ENCODE results near the gene FOXP1.

Gene FOXP1

DNA sequence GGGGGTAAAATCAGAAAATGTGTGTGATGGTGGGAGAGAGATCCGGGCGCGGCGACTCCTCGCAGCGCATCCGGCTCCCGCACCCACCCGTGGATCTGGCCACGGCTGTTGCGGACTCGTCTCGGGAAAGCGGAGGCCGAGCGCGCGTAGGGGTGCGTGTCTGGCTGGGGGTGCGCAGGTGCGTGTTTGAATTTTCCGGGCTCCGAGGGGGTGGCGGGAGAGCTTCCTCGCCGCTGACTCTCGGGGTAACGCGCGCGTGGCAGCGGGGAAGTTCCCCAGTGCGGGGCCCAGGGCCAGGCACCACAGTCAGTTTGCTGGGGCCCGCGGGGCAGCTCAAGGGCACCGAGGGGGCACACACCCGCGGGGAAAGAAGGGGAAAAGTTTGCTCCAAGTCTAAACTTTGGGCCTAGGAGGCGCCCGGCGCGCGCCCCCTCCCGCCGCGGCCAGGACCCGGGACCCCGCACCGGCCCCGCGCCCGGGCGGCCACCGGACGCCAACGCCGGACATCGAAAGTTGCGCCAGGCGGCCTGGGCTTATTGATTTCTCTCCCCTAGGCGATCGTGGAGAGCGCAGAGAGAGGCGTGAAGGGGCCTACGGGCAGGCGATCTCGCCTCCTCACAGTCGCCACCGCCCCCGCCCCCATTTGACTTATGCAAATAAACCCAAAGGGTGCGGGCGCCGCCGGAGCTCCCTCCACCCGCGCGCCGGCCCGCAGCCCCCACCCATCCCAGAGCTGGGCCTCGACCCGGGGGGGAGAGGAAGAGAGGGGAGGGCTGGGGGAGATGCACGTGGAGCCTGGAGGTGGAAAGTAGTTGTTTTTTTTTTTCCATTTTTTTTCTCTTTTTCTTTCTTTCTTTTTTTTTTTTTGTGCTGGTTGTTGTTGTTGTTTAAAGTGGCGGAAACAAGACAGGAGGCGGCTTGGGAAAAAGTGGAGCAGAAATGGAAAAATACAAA lies 639 bp downstream of the FOXP1 start:
- H3K4me2 ChIP-seq (ENCODE audit: low read length), result peak overlapping the region; percentile 98
- peaks cover 49% of the 10 kb centered on the region for H3K36me3 ChIP-seq (ENCODE audit: control insufficient read depth, low read length)
- TF ChIP-seq CTCF (IDR thresholded peaks at IDR 0.05; ENCODE audit: low read depth, low read length, poor library complexity, severe bottlenecking) (no peak), EZH2phosphoT487 (IDR thresholded peaks at IDR 0.05; ENCODE audit: borderline replicate concordance, low read length) (no peak)
- H3K4me3 ChIP-seq (ENCODE audit: low read length), result peak overlapping the region; percentile 81
- no peaks in the 10 kb centered on the region for H4K20me1 ChIP-seq (ENCODE audit: control insufficient read depth, insufficient read depth, low read depth, low read length)
- peaks cover 87% of the 10 kb centered on the region for H3K79me2 ChIP-seq (ENCODE audit: control insufficient read depth, low read length)
- peak overlapping the region; percentile 92 for H3K27ac ChIP-seq (ENCODE audit: low read depth, low read length)
- H3K4me1 ChIP-seq (ENCODE audit: control insufficient read depth, low read length), result peaks cover 38% of the 10 kb centered on the region
- H3K9me2 ChIP-seq (replicated peaks; ENCODE audit: control insufficient read depth, low read length), result no peaks in the 10 kb centered on the region
- H3K27me3 ChIP-seq (ENCODE audit: control insufficient read depth, low read length), result no peaks in the 10 kb centered on the region
- H3K9me3 ChIP-seq (ENCODE audit: control insufficient read depth, insufficient read depth, low read length), result no peaks in the 10 kb centered on the region
- H3F3A ChIP-seq (ENCODE audit: control insufficient read depth, insufficient read depth), result peaks cover 49% of the 10 kb centered on the region

DNA sequence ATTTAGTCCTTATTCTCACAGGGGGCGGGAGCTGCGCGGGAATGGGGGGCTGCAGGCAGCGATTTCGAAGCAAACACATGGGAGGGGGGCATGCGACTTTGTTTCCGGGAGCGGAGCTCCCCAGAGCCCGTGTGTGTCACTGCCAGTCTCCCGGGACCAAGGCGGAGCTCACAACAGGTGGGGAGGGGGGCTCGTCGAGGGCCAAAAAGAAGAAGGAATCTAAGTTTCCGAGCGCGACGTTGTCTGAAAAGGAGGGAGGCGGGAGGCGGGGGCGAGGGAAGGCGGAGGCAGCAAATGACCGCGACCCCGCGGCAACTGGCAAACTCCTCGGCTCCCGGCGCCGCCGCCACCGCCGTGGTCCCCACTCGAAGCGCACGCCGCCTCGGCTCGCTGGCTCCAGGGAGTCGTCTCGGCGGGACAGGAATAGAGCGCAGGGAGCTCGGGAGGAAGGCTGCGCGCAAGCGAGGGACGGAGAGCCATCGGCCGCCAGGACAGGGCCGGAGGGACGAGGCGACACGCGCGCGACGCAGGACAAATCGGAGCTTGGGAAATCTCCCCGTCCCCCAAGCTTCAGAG lies 1.4 kb downstream of the FOXP1 start:
- H3K4me2 ChIP-seq (ENCODE audit: low read length), result peak overlapping the region; percentile 98
- peak overlapping the region; percentile 92 for H3K27ac ChIP-seq (ENCODE audit: low read depth, low read length)
- H3K27me3 ChIP-seq (ENCODE audit: control insufficient read depth, low read length), result no peaks in the 10 kb centered on the region
- H3K4me1 ChIP-seq (ENCODE audit: control insufficient read depth, low read length), result peaks cover 45% of the 10 kb centered on the region
- H3K36me3 ChIP-seq (ENCODE audit: control insufficient read depth, low read length), result peaks cover 56% of the 10 kb centered on the region
- no peaks in the 10 kb centered on the region for H3K9me2 ChIP-seq (replicated peaks; ENCODE audit: control insufficient read depth, low read length)
- H3K9me3 ChIP-seq (ENCODE audit: control insufficient read depth, insufficient read depth, low read length), result no peaks in the 10 kb centered on the region
- peaks cover 56% of the 10 kb centered on the region for H3F3A ChIP-seq (ENCODE audit: control insufficient read depth, insufficient read depth)
- peaks cover 95% of the 10 kb centered on the region for H3K79me2 ChIP-seq (ENCODE audit: control insufficient read depth, low read length)
- no peaks in the 10 kb centered on the region for H4K20me1 ChIP-seq (ENCODE audit: control insufficient read depth, insufficient read depth, low read depth, low read length)
- H3K4me3 ChIP-seq (ENCODE audit: low read length), result peak overlapping the region; percentile 81
- TF ChIP-seq CTCF (IDR thresholded peaks at IDR 0.05; ENCODE audit: low read depth, low read length, poor library complexity, severe bottlenecking), result no peak

GRCh38 chr3:71581457-71582035 lies 2.0 kb downstream of the FOXP1 start:
- Histone ChIP-seq H3K4me1 (ENCODE audit: control insufficient read depth, low read length) (peaks cover 46% of the 10 kb centered on the region), H3K4me3 (ENCODE audit: low read length) (peak overlapping the region; percentile 81), H3K27me3 (ENCODE audit: control insufficient read depth, low read length) (no peaks in the 10 kb centered on the region), H3K9me3 (ENCODE audit: control insufficient read depth, insufficient read depth, low read length) (no peaks in the 10 kb centered on the region), H3F3A (ENCODE audit: control insufficient read depth, insufficient read depth) (peaks cover 60% of the 10 kb centered on the region), H3K4me2 (ENCODE audit: low read length) (peak overlapping the region; percentile 98), H4K20me1 (ENCODE audit: control insufficient read depth, insufficient read depth, low read depth, low read length) (no peaks in the 10 kb centered on the region), H3K27ac (ENCODE audit: low read depth, low read length) (peak overlapping the region; percentile 92), H3K9me2 (replicated peaks; ENCODE audit: control insufficient read depth, low read length) (no peaks in the 10 kb centered on the region), H3K79me2 (ENCODE audit: control insufficient read depth, low read length) (peaks cover 96% of the 10 kb centered on the region), H3K36me3 (ENCODE audit: control insufficient read depth, low read length) (peaks cover 62% of the 10 kb centered on the region)
- TF ChIP-seq EZH2phosphoT487 (IDR thresholded peaks at IDR 0.05; ENCODE audit: borderline replicate concordance, low read length) (no peak), CTCF (IDR thresholded peaks at IDR 0.05; ENCODE audit: low read depth, low read length, poor library complexity, severe bottlenecking) (no peak)
